ENCODE data around the gene RTN4RL1.
A peak's percentile ranks its signal among the peaks of the same experiment; 100 is the strongest.

DNA sequence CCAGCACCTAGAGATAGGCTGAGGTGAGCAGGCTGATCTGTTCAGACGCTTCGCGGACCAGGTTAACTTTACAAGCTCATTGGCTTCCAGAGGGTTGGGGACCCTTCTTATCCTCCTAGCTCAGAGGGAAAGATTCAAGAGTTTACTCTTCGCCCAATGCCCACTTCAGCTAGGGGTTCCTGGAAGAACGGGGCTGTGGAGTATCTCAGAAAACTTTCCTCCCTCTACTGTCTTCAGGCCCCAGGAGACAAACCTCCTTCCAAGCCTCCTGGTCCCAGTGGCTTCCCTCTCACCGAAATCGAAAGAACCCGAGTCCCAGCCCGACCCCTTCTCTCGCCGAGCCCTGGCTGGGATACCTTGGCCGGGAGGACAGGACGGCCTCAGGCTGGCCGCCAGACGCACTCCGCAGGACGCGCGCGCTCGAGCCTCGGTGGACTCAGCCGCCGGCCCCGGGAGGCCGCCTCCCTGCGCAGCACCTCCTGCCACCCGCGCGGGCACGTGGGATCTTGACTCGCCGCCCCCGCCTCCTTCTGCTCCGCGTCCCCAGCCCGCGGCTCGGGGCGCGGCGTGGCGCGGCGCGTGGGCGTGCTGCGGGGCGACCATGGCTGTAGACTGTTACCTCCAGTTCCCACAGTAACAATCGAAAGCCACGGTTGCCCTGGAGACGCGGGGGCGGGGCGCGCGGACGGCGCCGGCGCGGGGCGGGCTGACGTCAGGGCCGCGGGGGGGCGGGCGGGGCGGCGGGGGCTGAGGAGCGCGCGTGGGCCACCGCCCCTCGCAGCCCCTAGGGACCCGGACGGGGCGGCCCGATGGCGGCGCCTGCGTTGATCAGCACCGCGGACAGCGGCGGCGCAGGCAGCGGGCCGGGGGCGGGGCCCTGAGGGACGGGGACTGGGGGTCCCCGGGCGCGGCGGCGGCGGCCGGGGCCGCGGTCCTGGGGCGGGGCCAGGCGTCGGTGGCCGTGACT, 24.5 kb upstream of the RTN4RL1 start:
- TF ChIP-seq, protein P1, sequence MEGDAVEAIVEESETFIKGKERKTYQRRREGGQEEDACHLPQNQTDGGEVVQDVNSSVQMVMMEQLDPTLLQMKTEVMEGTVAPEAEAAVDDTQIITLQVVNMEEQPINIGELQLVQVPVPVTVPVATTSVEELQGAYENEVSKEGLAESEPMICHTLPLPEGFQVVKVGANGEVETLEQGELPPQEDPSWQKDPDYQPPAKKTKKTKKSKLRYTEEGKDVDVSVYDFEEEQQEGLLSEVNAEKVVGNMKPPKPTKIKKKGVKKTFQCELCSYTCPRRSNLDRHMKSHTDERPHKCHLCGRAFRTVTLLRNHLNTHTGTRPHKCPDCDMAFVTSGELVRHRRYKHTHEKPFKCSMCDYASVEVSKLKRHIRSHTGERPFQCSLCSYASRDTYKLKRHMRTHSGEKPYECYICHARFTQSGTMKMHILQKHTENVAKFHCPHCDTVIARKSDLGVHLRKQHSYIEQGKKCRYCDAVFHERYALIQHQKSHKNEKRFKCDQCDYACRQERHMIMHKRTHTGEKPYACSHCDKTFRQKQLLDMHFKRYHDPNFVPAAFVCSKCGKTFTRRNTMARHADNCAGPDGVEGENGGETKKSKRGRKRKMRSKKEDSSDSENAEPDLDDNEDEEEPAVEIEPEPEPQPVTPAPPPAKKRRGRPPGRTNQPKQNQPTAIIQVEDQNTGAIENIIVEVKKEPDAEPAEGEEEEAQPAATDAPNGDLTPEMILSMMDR (conservative IDR thresholded peaks at IDR 0.05), result no peak
- peak; percentile 29; the same call in 1 of the 2 replicates for TF ChIP-seq ZFX (IDR thresholded peaks at IDR 0.05)

All from C4-2B (cell line).